K562 (cell line): ENCODE results near the gene WDR27. TPM values are rescaled to one million over a fixed set of nuclear protein-coding genes. Genes with fewer than 3 reads are reported as not detected.
A peak's percentile ranks its signal among the peaks of the same experiment; 100 is the strongest.

Source experiments
- C11orf30 ChIP-seq: fragments of 450-650 bp; IDR thresholded peaks from 2 replicates; pipeline ENCODE4 v1.6.1; 2016; ENCODE audit warnings: low read depth, mild to moderate bottlenecking
- E2F6 ChIP-seq, 2 experiments: IDR thresholded peaks; 2 replicates each; pipeline ENCODE4 v1.6.1; 2011; ENCODE audit warnings: borderline replicate concordance in 1 of 2, control low read depth in 1 of 2, low read depth in 1 of 2, low read length in 1 of 2, mild to moderate bottlenecking in 1 of 2, mixed read lengths in 1 of 2, moderate library complexity in 1 of 2; ENCODE audit not compliant: insufficient read depth in 1 of 2, insufficient read length in 1 of 2, poor library complexity in 1 of 2, severe bottlenecking in 1 of 2; ENCODE audit errors: extremely low read depth in 1 of 2
- ELF2 ChIP-seq: fragments of 250-450 bp; sonication (Bioruptor Pico); IDR thresholded peaks from 2 replicates; pipeline ENCODE4 v1.5.0; 2021; ENCODE audit warnings: mild to moderate bottlenecking
- ESRRB ChIP-seq: fragments of 250-450 bp; sonication (Bioruptor Pico); IDR thresholded peaks from 2 replicates; pipeline ENCODE4 v1.5.0; 2020; ENCODE audit warnings: mild to moderate bottlenecking, moderate library complexity, borderline replicate concordance
- IFI16 ChIP-seq: fragments of 250-450 bp; sonication (Bioruptor Pico); IDR thresholded peaks from 2 replicates; pipeline ENCODE4 v2.1.2; 2022; ENCODE audit warnings: mild to moderate bottlenecking, inconsistent platforms
- ILF3 ChIP-seq: fragments of 450-650 bp; IDR thresholded peaks from 2 replicates; pipeline ENCODE4 v1.6.1; 2018; ENCODE audit warnings: antibody characterized with exemption, mild to moderate bottlenecking, moderate library complexity, borderline replicate concordance
- MXI1 ChIP-seq: IDR thresholded peaks from 2 replicates; pipeline ENCODE4 v1.6.1; 2011; ENCODE audit warnings: low read depth, mild to moderate bottlenecking, improper control_type of control experiment, low read length
- NELFE ChIP-seq: IDR thresholded peaks from 2 replicates; pipeline ENCODE4 v1.6.1; 2011; ENCODE audit warnings: mild to moderate bottlenecking; ENCODE audit not compliant: insufficient read depth, insufficient read length
- NFIX ChIP-seq: fragments of 250-450 bp; sonication (Bioruptor Pico); IDR thresholded peaks from 2 replicates; pipeline ENCODE4 v1.4.0; 2020; ENCODE audit warnings: low read depth, mild to moderate bottlenecking, moderate library complexity
- POLR2H ChIP-seq: IDR thresholded peaks from 2 replicates; pipeline ENCODE4 v1.6.1; 2016; ENCODE audit warnings: missing genetic modification characterization, low read depth, mild to moderate bottlenecking, control low read depth, missing compliant biosample characterization, moderate library complexity
- TBL1XR1 ChIP-seq, 2 experiments: IDR thresholded peaks; 2 replicates each; pipeline ENCODE4 v1.6.1; 2012; ENCODE audit warnings: improper control_type of control experiment in 2 of 2, low read length in 2 of 2, mild to moderate bottlenecking in 1 of 2
- TCF7L2 ChIP-seq: fragments of 150-350 bp; IDR thresholded peaks from 2 replicates; pipeline ENCODE4 v1.6.1; 2016; ENCODE audit warnings: low read depth, mild to moderate bottlenecking, low read length, moderate library complexity
- ZBTB33 ChIP-seq: sonication (generic); formaldehyde crosslinking; IDR thresholded peaks from 2 replicates; pipeline ENCODE4 v1.8.1; 2023; ENCODE audit warnings: mild to moderate bottlenecking, missing genetic modification reagents
- ZEB2 ChIP-seq: fragments of 450-650 bp; IDR thresholded peaks from 2 replicates; pipeline ENCODE4 v1.6.1; 2016
- ZNF609 ChIP-seq: sonication (generic); formaldehyde crosslinking; IDR thresholded peaks from 2 replicates; pipeline ENCODE4 v1.8.1; 2023; ENCODE audit warnings: missing genetic modification reagents, mild to moderate bottlenecking, borderline replicate concordance
- polyA plus RNA-seq, 8 experiments: library from polyadenylated mRNA; depleted of rRNA in 4 of 8; stranded (reverse) in 5 of 8; unstranded in 3 of 8; fragments of >200 nt; fragmentation: Nextera tagmentation in 2 of 8; fragmentation: Illumina TruSeq in 1 of 8; extraction: Ambion mirVana in 2 of 8; extraction: Trizol in 1 of 8; gene quantifications; 2 replicates each; pipeline versions ENCODE4 v1.2.1 to v1.2.3, GENCODE V29; 2011 to 2014; ENCODE audit warnings: inconsistent platforms in 1 of 8, missing spikeins in 1 of 8
- total RNA-seq, 7 experiments: library from RNA; depleted of rRNA in 6 of 7; stranded (reverse); fragments of >200 nt in 6 of 7; fragmentation: Illumina TruSeq in 2 of 7; extraction: Trizol in 2 of 7; gene quantifications; 2 replicates each; pipeline versions ENCODE4 v1.2.1 to v1.2.3, GENCODE V29; 2011 to 2021; ENCODE audit warnings: low replicate concordance in 1 of 7
- TF ChIP-seq, protein P1 (sequence below): fragments of 450-650 bp; formaldehyde crosslinking; conservative IDR thresholded peaks from 2 replicates; pipeline ENCODE4 v1.4.0; 2022; ENCODE audit warnings: mild to moderate bottlenecking, missing genetic modification characterization

Gene WDR27
- total and polyA plus RNA-seq, 9 of the 15 experiments (the other 6 are each of a cell fraction or from before 2014, with no cell fraction given), result 4.3 to 77.2 (median 22.7) TPM

GRCh38 chr6:169701954-169702839 lies at the start of gene WDR27, which contains the start of gene C6orf120 (continued):
- TF ChIP-seq ZNF609 (CRISPR knock-in tag) (peak; percentile 38; the same call in 1 of the 2 replicates), TBL1XR1 (IDR thresholded peaks at IDR 0.05; ENCODE audit: low read length in 2 of 2) (peak; percentile 19 to 52; a peak in 2 of 4 replicates), ESRRB (CRISPR knock-in tag) (no peak), NFIX (CRISPR knock-in tag) (no peak), ZEB2 (no peak), C11orf30 (peak; percentile 85), TCF7L2 (no peak), ELF2 (CRISPR knock-in tag) (peak; percentile 55; the same call in 1 of the 2 replicates), POLR2H (peak; percentile 90), NELFE (no peak), E2F6 (IDR thresholded peaks at IDR 0.05; ENCODE audit: borderline replicate concordance in 1 of 2, extremely low read depth in 1 of 2, insufficient read depth in 1 of 2, insufficient read length in 1 of 2, low read depth in 1 of 2, low read length in 1 of 2, poor library complexity in 1 of 2, severe bottlenecking in 1 of 2) (peak; percentile 62 to 70), ZBTB33 (no peak), MXI1 (peak; percentile 95), ILF3 (no peak), IFI16 (CRISPR knock-in tag) (no peak)
- TF ChIP-seq, protein P1, sequence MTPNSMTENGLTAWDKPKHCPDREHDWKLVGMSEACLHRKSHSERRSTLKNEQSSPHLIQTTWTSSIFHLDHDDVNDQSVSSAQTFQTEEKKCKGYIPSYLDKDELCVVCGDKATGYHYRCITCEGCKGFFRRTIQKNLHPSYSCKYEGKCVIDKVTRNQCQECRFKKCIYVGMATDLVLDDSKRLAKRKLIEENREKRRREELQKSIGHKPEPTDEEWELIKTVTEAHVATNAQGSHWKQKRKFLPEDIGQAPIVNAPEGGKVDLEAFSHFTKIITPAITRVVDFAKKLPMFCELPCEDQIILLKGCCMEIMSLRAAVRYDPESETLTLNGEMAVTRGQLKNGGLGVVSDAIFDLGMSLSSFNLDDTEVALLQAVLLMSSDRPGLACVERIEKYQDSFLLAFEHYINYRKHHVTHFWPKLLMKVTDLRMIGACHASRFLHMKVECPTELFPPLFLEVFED (CRISPR knock-in tag), result no peak
